Caco-2 (cell line): Measurements from ENCODE around the gene CDH1. TPM values are rescaled to one million over a fixed set of nuclear protein-coding genes. Genes with fewer than 3 reads are reported as not detected.

ENCODE experiments used
- BruUV-seq: library from RNA; stranded (reverse); fragments of 400-500 nt; replicated peaks from 2 replicates; lab custom pipeline; 2021; lab: Mats Ljungman, UMichigan
- CTCF ChIA-PET: fragments of 300-600 bp; sonication (Branson Sonifier 250); formaldehyde crosslinking; loops from one replicate; lab custom pipeline; 2022; ENCODE audit warnings: antibody characterized with exemption; lab: Charles Lee
- POLR2A ChIA-PET: fragments of 300-600 bp; sonication (Branson Sonifier 250); formaldehyde crosslinking; loops from one replicate; lab custom pipeline; 2022; ENCODE audit warnings: antibody characterized with exemption; lab: Charles Lee
- DNase-seq, 2 experiments: peaks; one replicate each; pipeline versions ENCODE4 v3.0.0 to v3.0.0-alpha.2; 2020 to 2022
- H3K27me3 ChIP-seq: replicated peaks from 2 replicates; pipeline ENCODE4 v1.6.0; 2011; ENCODE audit warnings: low read length; ENCODE audit not compliant: control insufficient read depth, insufficient read depth
- H3K36me3 ChIP-seq: 2 replicates; pipeline ENCODE4 v1.5.1; 2011; ENCODE audit warnings: low read length; ENCODE audit not compliant: control insufficient read depth, insufficient read depth
- H3K4me1 ChIP-seq: fragments of 250-450 bp; sonication (Bioruptor Pico); 2 replicates; pipeline ENCODE4 v1.5.1; 2020; ENCODE audit warnings: mild to moderate bottlenecking
- H3K4me3 ChIP-seq: 2 replicates; pipeline ENCODE4 v1.5.1; 2011; ENCODE audit warnings: low read depth, mild to moderate bottlenecking, control low read depth, low read length
- H3K9me3 ChIP-seq: fragments of 250-450 bp; sonication (Bioruptor Pico); 2 replicates; pipeline ENCODE4 v1.5.1; 2020; ENCODE audit warnings: mild to moderate bottlenecking, moderate library complexity
- H3K27ac Mint-ChIP-seq: one replicate; pipeline ENCODE4 v1.8.0; 2022; ENCODE audit warnings: mixed read lengths; ENCODE audit not compliant: unreplicated experiment
- H3K27me3 Mint-ChIP-seq: one replicate; pipeline ENCODE4 v1.8.0; 2022; ENCODE audit warnings: mixed read lengths; ENCODE audit not compliant: insufficient read depth, unreplicated experiment
- H3K36me3 Mint-ChIP-seq: one replicate; pipeline ENCODE4 v1.8.0; 2022; ENCODE audit warnings: mild to moderate bottlenecking, mixed read lengths; ENCODE audit not compliant: insufficient read depth, unreplicated experiment
- H3K4me1 Mint-ChIP-seq: one replicate; pipeline ENCODE4 v1.8.0; 2022; ENCODE audit warnings: low read depth, mixed read lengths; ENCODE audit not compliant: unreplicated experiment
- H3K4me3 Mint-ChIP-seq: one replicate; pipeline ENCODE4 v1.8.0; 2022; ENCODE audit warnings: mild to moderate bottlenecking, moderate library complexity, mixed read lengths; ENCODE audit not compliant: unreplicated experiment
- H3K9me3 Mint-ChIP-seq: one replicate; pipeline ENCODE4 v1.8.0; 2022; ENCODE audit warnings: mixed read lengths; ENCODE audit not compliant: unreplicated experiment
- CTCF ChIP-seq, 2 experiments: fragments of 200-600 bp in 1 of 2; IDR thresholded peaks; 1 replicate in 1 of 2; 2 replicates in 1 of 2; pipeline versions ENCODE4 v1.5.1 to v1.8.0; 2011 to 2022; ENCODE audit warnings: antibody characterized with exemption in 1 of 2, control low read depth in 1 of 2, inconsistent platforms in 1 of 2, low read depth in 1 of 2, low read length in 1 of 2, mild to moderate bottlenecking in 1 of 2, moderate library complexity in 1 of 2; ENCODE audit not compliant: insufficient read depth in 1 of 2, severe bottlenecking in 1 of 2, unreplicated experiment in 1 of 2
- intact Hi-C: fragments of 100-400 bp; cut with micrococcal nuclease; formaldehyde crosslinking; loops from one replicate; pipeline ENCODE4 v1.10.0; 2022; ENCODE audit not compliant: unreplicated experiment
- total RNA-seq: library from RNA; stranded (reverse); gene quantifications from 2 replicates; pipeline ENCODE4 v1.2.3, GENCODE V29; 2022

Gene CDH1
- total RNA-seq, 1 experiment from 2014 or later: 783 TPM

- H3K27ac Mint-ChIP-seq: peak overlapping the region; percentile 49
- CTCF ChIA-PET: no interaction called here
- Histone ChIP-seq H3K36me3 (peaks cover 9% of the 10 kb centered on the region), H3K4me1 (peaks cover 20% of the 10 kb centered on the region), H3K27me3 (no peaks in the 10 kb centered on the region), H3K9me3 (no peaks in the 10 kb centered on the region), H3K4me3 (no peak overlapping the region)
- no peaks in the 10 kb centered on the region for H3K27me3 Mint-ChIP-seq
- peaks cover 95% of the 10 kb centered on the region for H3K36me3 Mint-ChIP-seq
- no peak for DNase-seq
- BruUV-seq: no TSS peak
- TF ChIP-seq CTCF (IDR thresholded peaks at IDR 0.05; ENCODE audit: insufficient read depth in 1 of 2, low read depth in 1 of 2, low read length in 1 of 2, severe bottlenecking in 1 of 2, unreplicated experiment in 1 of 2): no peak
- peaks cover 42% of the 10 kb centered on the region for H3K4me1 Mint-ChIP-seq
- H3K9me3 Mint-ChIP-seq: no peaks in the 10 kb centered on the region
- H3K4me3 Mint-ChIP-seq: no peak overlapping the region
- intact Hi-C loops: no loop called here
- POLR2A ChIA-PET: interaction anchor here (0.6 kb wide), 1 partner anchor 28 kb away, joined by 5 read pairs; the partner anchor contains the start of gene CDH1
Measured at GRCh38 chr16:68764862-68765261, 27.8 kb downstream of the CDH1 start.

- H3K4me3 Mint-ChIP-seq: no peak overlapping the region
- intact Hi-C loops: no loop called here
- H3K36me3 Mint-ChIP-seq: peaks cover 95% of the 10 kb centered on the region
- no peak for DNase-seq
- ChIA-PET POLR2A (interaction anchor here (0.6 to 0.9 kb wide), 2 partner anchors 15 to 24 kb away, joined by 3 to 12 read pairs; no protein-coding TSS in a partner anchor), CTCF (no interaction called here)
- peaks cover 22% of the 10 kb centered on the region for H3K4me1 Mint-ChIP-seq
- H3K4me3 ChIP-seq: no peak overlapping the region
- H3K27me3 ChIP-seq: no peaks in the 10 kb centered on the region
- H3K9me3 ChIP-seq: no peaks in the 10 kb centered on the region
- BruUV-seq: no TSS peak
- H3K27me3 Mint-ChIP-seq: no peaks in the 10 kb centered on the region
- no peaks in the 10 kb centered on the region for H3K9me3 Mint-ChIP-seq
- H3K27ac Mint-ChIP-seq: peak overlapping the region; percentile 20
- peaks cover 20% of the 10 kb centered on the region for H3K4me1 ChIP-seq
- no peak for TF ChIP-seq CTCF (IDR thresholded peaks at IDR 0.05; ENCODE audit: insufficient read depth in 1 of 2, low read depth in 1 of 2, low read length in 1 of 2, severe bottlenecking in 1 of 2, unreplicated experiment in 1 of 2)
- H3K36me3 ChIP-seq: peaks cover 4% of the 10 kb centered on the region
Measured at GRCh38 chr16:68767581-68767980, 30.5 kb downstream of the CDH1 start.

GRCh38 chr16:68768175-68768574 lies 31.1 kb downstream of the CDH1 start:
- Histone ChIP-seq H3K4me3 (no peak overlapping the region), H3K9me3 (no peaks in the 10 kb centered on the region), H3K36me3 (peaks cover 3% of the 10 kb centered on the region), H3K27me3 (no peaks in the 10 kb centered on the region), H3K4me1 (peaks cover 20% of the 10 kb centered on the region)
- peaks cover 95% of the 10 kb centered on the region for H3K36me3 Mint-ChIP-seq
- H3K4me1 Mint-ChIP-seq: peaks cover 23% of the 10 kb centered on the region
- ChIA-PET POLR2A (interaction anchor here (0.6 to 0.9 kb wide), 2 partner anchors 15 to 24 kb away, joined by 3 to 12 read pairs; no protein-coding TSS in a partner anchor), CTCF (no interaction called here)
- no peak for DNase-seq
- TF ChIP-seq CTCF (IDR thresholded peaks at IDR 0.05; ENCODE audit: insufficient read depth in 1 of 2, low read depth in 1 of 2, low read length in 1 of 2, severe bottlenecking in 1 of 2, unreplicated experiment in 1 of 2): no peak
- no peak overlapping the region for H3K27ac Mint-ChIP-seq
- no peak overlapping the region for H3K4me3 Mint-ChIP-seq
- H3K9me3 Mint-ChIP-seq: no peaks in the 10 kb centered on the region
- H3K27me3 Mint-ChIP-seq: no peaks in the 10 kb centered on the region
- intact Hi-C loops: no loop called here
- no TSS peak for BruUV-seq
